NCI-H1048 (cell line): ENCODE data around the gene RBMS1.

Experiments
- DNase-seq: peaks from one replicate; lab custom pipeline; 2025; lab: John Stamatoyannopoulos, UW

RBMS1 gene

GRCh38 chr2:160360089-160360757 is 133.4 kb downstream of the RBMS1 start:
- no peak for DNase-seq

- no peak for DNase-seq
Observed at GRCh38 chr2:160358046-160358445, 135.6 kb downstream of the RBMS1 start.

DNA sequence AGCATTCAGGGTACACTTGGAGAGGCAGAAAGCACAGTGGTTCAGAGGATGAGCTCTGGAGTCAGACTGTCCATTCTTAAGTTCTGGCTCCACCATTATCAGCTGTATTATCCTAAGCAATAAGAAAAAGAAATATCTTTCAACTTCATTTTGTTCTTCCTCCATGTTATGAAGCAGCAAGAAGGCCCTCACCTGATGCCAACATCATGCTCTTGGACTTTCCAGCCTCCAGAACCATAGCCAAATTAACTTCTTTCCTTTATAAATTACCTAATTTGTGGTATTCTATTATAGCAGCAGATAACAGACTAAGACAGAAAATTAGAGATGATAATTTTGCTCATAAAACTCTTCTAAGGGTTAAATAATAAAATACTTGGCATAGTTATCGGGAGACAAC is 137.1 kb downstream of the RBMS1 start:
- no peak for DNase-seq

DNA sequence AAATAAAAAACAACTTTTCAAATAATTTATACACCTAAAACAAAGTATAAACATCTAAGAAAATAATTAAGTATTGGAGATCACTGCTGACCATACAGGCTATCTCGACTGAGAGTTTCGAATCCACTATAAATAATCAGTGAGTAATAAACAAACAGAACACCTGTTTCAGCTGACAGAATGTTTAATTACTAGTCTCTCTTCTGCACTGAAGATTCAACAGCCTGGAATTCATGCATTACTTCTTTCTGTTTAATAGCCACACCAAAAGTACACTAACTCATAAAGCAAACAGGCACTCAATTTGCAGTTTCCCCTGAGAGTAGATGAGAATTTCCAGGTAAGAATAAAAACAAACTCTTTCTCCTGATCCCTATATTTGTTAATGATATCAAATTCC is 138.5 kb downstream of the RBMS1 start:
- no peak for DNase-seq

GRCh38 chr2:160354677-160355076 is 138.9 kb downstream of the RBMS1 start:
- DNase-seq = no peak

DNA sequence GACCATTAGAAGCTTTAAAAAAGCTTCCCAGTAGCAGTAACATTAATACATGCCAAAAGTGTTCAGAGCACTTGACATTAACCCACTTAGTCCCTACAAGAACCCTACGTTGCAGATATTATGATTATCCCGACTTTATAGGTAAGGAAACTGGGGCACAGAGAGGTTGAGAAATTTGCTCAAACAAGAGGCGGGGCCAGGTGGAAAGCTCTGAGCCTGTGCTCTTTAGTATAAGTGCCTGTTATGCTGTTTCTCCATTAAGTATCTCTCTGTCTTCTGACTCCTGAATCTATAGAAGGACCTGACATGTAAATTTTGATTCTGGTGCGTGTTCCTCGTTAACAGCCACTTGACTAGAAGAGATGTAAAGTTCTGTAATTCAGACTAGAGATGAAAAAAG is 139.8 kb downstream of the RBMS1 start:
- DNase-seq = no peak

DNA sequence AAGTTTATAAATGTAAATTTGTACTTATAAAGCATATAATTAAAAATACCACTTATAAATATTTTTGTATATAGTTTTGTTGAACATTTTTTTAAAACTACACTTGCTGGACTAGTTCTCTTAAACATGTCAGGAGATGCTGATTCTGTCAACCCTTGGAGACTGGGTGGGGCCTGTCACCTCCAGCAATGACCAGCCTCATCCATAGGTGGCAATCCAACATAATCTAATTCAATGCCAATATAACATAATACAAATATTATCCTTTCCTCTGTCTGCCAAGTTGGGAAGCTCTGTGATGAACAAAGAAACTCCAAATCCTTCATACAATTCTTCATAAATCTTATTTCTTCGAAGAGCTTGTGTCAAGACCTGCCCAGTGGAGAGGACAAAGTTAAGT is 140.4 kb downstream of the RBMS1 start:
- no peak for DNase-seq

DNA sequence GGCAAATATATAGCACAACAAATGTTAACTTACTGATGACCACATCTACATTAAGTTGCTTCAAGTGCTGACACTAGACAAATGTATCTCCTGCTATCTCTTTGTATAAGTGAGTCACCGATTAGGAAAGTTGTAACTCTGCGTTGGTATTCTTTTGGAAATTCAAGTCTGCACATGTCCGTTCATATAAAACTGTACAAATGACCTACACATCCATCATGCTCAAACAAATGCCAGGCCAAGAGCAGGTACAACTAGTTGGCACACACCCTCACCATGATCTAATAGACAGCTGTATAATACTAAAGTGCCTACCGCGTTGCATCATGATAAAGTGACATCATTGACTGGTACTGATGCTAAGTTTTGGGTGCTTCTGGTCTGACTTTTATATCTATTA is 141.1 kb downstream of the RBMS1 start:
- no peak for DNase-seq

- no peak for DNase-seq
Observed at GRCh38 chr2:160351956-160352355, 141.7 kb downstream of the RBMS1 start.

DNA sequence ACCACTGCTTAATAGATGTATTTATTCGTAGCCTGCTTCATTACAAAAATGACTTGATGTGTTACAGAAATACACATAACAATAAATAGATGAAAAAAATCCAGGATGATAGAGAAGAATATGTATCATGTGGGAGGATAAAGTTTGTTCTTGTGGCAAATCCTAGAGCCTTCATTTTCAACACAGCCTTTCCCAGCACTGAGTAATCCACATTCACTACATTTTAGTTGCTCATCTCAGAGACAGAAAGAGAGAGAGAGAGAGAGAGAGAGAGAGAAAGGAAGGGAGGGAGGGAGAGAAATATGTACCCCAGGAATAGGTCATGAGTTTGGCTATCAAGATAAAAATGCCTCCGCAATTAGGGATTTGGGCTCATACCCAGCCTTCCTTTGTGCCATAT is 144.3 kb downstream of the RBMS1 start:
- DNase-seq = no peak

DNA sequence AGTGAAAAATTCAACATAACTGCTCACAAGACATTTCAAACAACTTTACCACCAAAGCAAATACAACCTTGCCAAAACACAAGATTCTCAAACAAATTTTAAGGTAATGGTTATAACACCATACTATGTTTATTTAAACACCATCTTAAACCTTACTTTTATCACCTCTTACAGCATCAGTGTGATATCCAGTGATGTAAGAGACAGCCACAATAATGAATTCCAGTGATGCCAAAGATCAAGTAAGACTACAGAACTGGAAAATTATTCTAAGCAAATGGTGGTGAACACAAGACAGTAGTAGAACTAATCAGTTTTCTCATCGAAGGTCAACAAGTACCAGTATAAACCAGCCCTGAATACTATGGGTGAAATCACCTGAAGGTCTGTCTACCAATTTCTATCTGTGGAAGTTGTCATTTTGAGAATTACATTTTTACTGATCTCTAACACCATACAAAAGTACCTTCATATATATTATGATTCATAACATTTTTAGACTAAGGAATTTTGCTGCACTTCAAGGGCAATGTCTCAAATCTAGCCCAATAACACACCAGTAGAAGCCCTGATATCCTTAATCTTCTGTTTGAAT is 146.2 kb downstream of the RBMS1 start:
- DNase-seq = no peak

DNA sequence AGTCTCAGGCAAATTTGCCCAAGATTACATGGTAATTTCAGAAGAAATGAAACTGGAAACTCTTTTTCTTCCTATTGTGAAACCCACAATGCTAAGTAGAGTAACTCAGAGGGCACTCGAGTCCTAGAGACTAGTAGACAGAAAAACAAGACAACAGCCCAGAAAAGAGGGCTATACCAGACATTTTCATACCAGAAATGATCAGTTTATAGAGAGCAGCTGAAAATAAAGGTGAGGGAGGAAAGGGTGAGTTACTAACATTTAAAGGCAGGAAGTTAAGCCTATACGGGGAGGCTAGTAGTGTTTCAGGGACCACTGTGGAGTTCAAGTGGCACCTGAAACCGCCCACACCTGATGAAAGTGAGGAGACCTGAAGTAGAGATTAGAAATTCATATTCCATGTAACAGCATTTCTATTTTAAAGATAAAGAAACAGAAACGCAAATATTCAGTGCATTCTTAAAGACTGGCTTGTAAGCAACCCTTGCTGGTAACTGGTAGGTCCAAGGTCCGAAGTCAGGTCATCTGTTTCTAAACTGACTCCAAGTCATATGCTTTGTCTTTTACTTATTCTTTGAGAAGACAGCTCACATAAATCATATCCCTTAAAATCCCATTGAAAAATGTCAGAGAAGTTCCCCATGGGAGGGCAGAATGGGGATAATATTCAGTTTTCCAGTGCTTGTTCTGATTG is 148.4 kb downstream of the RBMS1 start:
- DNase-seq = no peak

GRCh38 chr2:160343404-160343803 is 150.2 kb downstream of the RBMS1 start:
- DNase-seq = no peak

DNA sequence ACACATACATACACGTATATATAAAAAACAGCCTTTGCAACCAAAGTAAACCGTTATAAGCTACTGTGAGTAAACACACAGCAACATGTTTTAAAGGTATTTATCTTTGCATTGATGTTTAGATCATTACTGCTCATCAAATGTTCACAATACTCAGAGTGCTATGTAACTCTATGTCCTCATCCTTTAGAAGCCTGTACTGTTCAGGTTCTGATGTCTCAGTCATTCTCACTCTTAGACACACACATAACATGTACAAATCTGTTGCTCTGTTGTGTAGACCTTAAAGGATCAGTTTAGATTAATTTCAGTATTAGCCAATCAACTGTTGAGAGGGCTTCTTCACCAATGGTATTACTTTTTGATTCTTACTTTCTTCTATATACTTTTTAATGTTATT is 153.9 kb downstream of the RBMS1 start:
- DNase-seq = no peak

- no peak for DNase-seq
Observed at GRCh38 chr2:160338901-160339685, 154.5 kb downstream of the RBMS1 start.

DNA sequence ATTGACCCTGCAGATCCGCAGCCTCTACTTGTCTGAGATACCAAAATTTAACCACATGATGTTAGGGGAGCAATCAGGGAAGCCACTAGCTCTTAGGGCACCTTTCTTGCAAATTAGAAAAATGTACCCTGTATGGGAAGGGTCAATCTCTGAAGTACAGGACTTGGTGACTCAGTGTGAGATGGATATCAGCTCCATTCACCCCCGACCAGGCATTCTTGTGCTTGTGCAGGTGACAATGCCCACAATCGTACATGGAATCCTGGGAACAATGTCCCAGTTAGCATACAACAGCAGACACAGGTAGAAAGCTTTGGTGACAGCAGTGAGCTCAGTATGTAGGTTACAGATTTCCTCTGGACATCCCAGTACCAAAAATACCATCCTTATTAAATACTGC is 155.9 kb downstream of the RBMS1 start:
- DNase-seq = no peak

DNA sequence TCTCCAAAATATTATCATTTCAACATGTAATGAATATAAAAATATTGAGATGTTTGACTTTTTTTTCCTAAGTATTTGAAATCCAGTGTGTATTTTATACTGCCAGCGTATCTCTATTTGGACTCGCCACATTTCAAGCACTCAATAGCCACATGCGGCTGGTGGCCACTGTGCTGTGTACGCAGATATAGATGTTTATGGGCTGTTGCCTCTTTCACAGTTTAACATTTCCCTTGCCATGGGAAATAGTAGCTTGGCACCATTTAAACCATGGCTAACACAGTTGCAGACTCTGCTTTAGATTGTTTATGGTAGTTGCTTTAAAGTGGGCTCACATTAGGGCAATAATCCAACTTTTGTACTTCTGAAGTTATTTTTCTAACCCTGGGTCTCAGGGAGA is 157.0 kb downstream of the RBMS1 start:
- no peak for DNase-seq

GRCh38 chr2:160336105-160336504 is 157.5 kb downstream of the RBMS1 start:
- DNase-seq = no peak

DNA sequence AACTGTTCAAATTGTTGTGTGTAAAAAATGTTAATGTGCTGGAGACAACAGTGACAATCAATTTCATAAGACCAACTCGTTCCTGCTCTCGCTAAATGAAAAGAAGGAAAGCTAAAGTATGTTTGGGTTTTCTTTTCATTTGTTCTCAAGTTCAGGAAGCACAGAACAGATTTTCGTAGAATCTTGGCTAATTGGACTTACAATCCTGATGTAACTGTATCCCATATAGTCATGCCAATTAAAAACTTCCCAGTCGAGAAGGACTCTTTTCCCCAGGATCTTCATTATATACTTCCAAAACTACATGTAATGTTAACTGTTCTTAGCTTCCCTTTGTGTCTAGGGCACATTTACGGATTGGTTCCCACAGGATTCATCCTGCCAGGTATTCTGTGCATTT is 158.2 kb downstream of the RBMS1 start:
- no peak for DNase-seq

DNA sequence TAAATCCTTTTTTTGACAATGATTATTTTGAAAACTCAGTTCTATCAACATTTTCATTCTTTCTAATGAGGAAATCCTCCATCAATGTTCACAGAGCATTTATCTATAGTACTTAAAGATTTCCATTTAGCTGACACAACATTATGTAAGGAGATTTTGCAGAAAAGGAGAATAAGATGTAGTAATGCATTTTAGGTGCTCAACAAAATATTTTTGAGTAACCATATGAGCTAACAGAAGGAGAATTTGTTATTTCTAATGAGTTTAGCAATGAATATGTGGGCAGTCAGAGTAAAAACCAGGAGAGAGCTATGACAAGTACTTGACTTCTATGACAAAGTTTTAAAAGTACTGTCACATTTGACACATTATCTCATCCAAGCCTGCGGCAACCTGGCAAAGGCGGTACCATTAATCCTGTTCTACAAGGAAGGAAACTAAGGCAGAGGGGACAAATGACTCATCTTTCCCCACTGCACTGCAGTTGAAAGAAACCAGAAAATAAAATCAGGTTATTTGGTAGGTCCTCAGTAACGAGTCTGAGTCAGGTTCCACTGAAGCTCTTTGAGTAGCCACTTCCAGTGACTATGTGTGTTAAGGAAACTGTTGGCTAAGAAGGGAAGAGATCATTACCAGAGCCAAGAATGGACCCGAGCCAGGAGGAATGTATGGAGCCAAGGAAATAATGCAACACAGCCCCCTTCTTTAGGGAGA is 159.4 kb downstream of the RBMS1 start:
- no peak for DNase-seq

- DNase-seq = no peak
Observed at GRCh38 chr2:160333324-160334027, 160.1 kb downstream of the RBMS1 start.

DNA sequence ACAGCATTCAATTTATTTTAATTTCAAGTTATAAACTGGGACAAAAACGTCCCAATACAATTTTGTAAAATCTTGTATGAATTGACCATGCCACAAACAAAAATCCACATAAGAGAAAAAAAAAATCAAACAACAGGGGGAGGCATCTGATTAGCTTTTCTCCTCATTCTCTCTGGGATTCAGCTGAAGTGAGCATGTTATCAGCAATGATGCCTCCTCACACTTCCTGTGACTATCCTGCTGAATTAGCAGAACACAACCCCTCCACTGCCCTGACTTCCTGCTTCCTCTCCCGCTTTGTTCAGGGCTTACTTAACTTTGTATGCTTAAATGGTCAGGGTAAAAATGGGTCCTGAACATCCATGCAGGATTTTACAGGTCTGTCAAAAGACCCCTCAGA is 161.3 kb downstream of the RBMS1 start:
- no peak for DNase-seq
